K562 (cell line): Measurements from ENCODE around the gene ERBB4. TPM values are rescaled to one million over a fixed set of nuclear protein-coding genes. Genes with fewer than 3 reads are reported as not detected.

Experiments
- ATAC-seq: fragments of 200-7000 bp; cut with Tn5 transposase; 3 replicates; pipeline ENCODE4 v1.9.1; 2020; ENCODE audit warnings: moderate library complexity
- BruUV-seq: library from RNA; stranded (reverse); fragments of 400-500 nt; replicated peaks from 2 replicates; lab custom pipeline; 2021; lab: Mats Ljungman, UMichigan
- CTCF ChIA-PET: fragments of 300-600 bp; formaldehyde crosslinking; extraction: SDS; loops from one replicate; lab custom pipeline; 2021; ENCODE audit warnings: low intra/inter-chr PET ratio; lab: Yijun Ruan, JAX
- POLR2A ChIA-PET: fragments of 300-600, 350-650 bp; sonication (Branson Sonifier 250); formaldehyde crosslinking; extraction: SDS; loops from one replicate; lab custom pipeline; 2021; ENCODE audit warnings: antibody characterized with exemption, inconsistent platforms; lab: Yijun Ruan, JAX
- DNase-seq, 4 experiments: peaks; one replicate each; pipeline versions ENCODE4 v3.0.0 to v3.0.0-alpha.2; 2011 to 2018; ENCODE audit warnings: low spot score in 3 of 4, mixed read lengths in 3 of 4; ENCODE audit errors: extremely low read depth in 1 of 4
- FAIRE-seq: peaks from 2 replicates; lab custom pipeline; 2011; peaks lifted over from hg19 to GRCh38; lab: Jason Lieb, UNC
- H2AFZ ChIP-seq: 2 replicates; pipeline ENCODE4 v1.6.0; 2011; ENCODE audit warnings: low read depth, low read length, control low read depth, inconsistent platforms
- H3K27ac ChIP-seq: fragments of 200-600 bp; 3 replicates; pipeline ENCODE4 v1.8.0; 2011; ENCODE audit warnings: low read depth, mild to moderate bottlenecking, control low read depth, inconsistent platforms, low read length, moderate library complexity, mixed read lengths; ENCODE audit errors: extremely low read depth
- H3K27me3 ChIP-seq, 2 experiments: fragments of 300-600 bp in 1 of 2; 2 replicates in 1 of 2; 3 replicates in 1 of 2; pipeline versions ENCODE4 v1.6.0 to v1.8.0; 2011; ENCODE audit warnings: inconsistent platforms in 2 of 2, low read length in 2 of 2, mild to moderate bottlenecking in 1 of 2, mixed read lengths in 1 of 2, moderate library complexity in 1 of 2; ENCODE audit not compliant: control insufficient read depth in 2 of 2, insufficient read depth in 2 of 2
- H3K36me3 ChIP-seq: fragments of 300-600 bp; 3 replicates; pipeline ENCODE4 v1.8.0; 2011; ENCODE audit warnings: mild to moderate bottlenecking, low read length, inconsistent platforms; ENCODE audit not compliant: control insufficient read depth, insufficient read depth
- H3K4me1 ChIP-seq, 2 experiments: fragments of 200-600 bp in 1 of 2; replicated peaks in 1 of 2; 2 replicates in 1 of 2; 3 replicates in 1 of 2; pipeline versions ENCODE4 v1.5.1 to v1.8.0; 2011; ENCODE audit warnings: inconsistent platforms in 2 of 2, low read length in 2 of 2, mild to moderate bottlenecking in 1 of 2, mixed read lengths in 1 of 2, moderate library complexity in 1 of 2; ENCODE audit not compliant: control insufficient read depth in 2 of 2, insufficient read depth in 2 of 2
- H3K4me2 ChIP-seq: 2 replicates; pipeline ENCODE4 v1.6.1; 2011; ENCODE audit warnings: low read length, control low read depth, inconsistent platforms, mixed read lengths; ENCODE audit not compliant: insufficient read depth
- H3K4me3 ChIP-seq: fragments of 200-600 bp; sonication (generic), shearing (Covaris generic); 2 replicates; pipeline ENCODE4 v1.5.1; 2016; ENCODE audit warnings: control low read depth, inconsistent platforms
- H3K79me2 ChIP-seq: fragments of 200-600 bp; 3 replicates; pipeline ENCODE4 v1.8.0; 2011; ENCODE audit warnings: low read length, inconsistent platforms; ENCODE audit not compliant: control insufficient read depth, insufficient read depth
- H3K9ac ChIP-seq, 2 experiments: 2 replicates each; pipeline versions ENCODE4 v1.6.0 to v1.6.1; 2011; ENCODE audit warnings: low read depth in 2 of 2, low read length in 2 of 2, control low read depth in 1 of 2, inconsistent platforms in 1 of 2, mild to moderate bottlenecking in 1 of 2, mixed read lengths in 1 of 2; ENCODE audit not compliant: insufficient read depth in 1 of 2
- H3K9me1 ChIP-seq: one replicate; pipeline ENCODE4 v1.6.0; 2011; ENCODE audit warnings: inconsistent platforms, mild to moderate bottlenecking, low read length, moderate library complexity; ENCODE audit not compliant: control insufficient read depth, insufficient read depth
- H3K9me3 ChIP-seq: replicated peaks from 2 replicates; pipeline ENCODE4 v1.5.1; 2011; ENCODE audit warnings: low read depth, low read length, inconsistent platforms; ENCODE audit not compliant: control insufficient read depth, insufficient read depth
- H4K20me1 ChIP-seq: replicated peaks from 2 replicates; pipeline ENCODE4 v1.6.1; 2011; ENCODE audit warnings: low read length, inconsistent platforms, mixed read lengths; ENCODE audit not compliant: control insufficient read depth, insufficient read depth
- BCOR ChIP-seq: fragments of 450-650 bp; IDR thresholded peaks from 2 replicates; pipeline ENCODE4 v1.6.1; 2016
- MTA3 ChIP-seq: fragments of 450-650 bp; formaldehyde crosslinking; IDR thresholded peaks from 2 replicates; pipeline ENCODE4 v1.6.1; 2017; ENCODE audit warnings: mild to moderate bottlenecking, borderline replicate concordance
- XRCC4 ChIP-seq: IDR thresholded peaks from one replicate; pipeline ENCODE4 v1.6.1; 2011; ENCODE audit not compliant: insufficient read depth, insufficient read length; ENCODE audit errors: extremely low read depth
- ZNF212 ChIP-seq: fragments of 450-650 bp; formaldehyde crosslinking; IDR thresholded peaks from 2 replicates; pipeline ENCODE4 v1.4.0; 2020; ENCODE audit warnings: mild to moderate bottlenecking
- ZNF253 ChIP-seq: fragments of 250-450 bp; sonication (Bioruptor Pico); conservative IDR thresholded peaks from 2 replicates; pipeline ENCODE4 v1.6.1; 2021; ENCODE audit warnings: mild to moderate bottlenecking
- ZNF263 ChIP-seq: sonication (generic); formaldehyde crosslinking; IDR thresholded peaks from 2 replicates; pipeline ENCODE4 v1.8.0; 2022; ENCODE audit warnings: mild to moderate bottlenecking, missing genetic modification reagents, borderline replicate concordance
- WGBS: fragments of 100-300 bp; shearing (Covaris generic); methylation state at CpG from one replicate; pipeline ENCODE4 v1.1.6; 2016; ENCODE audit warnings: low coverage, mixed read lengths; ENCODE audit not compliant: insufficient coverage; ENCODE audit errors: missing lambda C conversion rate; 5-methylcytosine and 5-hydroxymethylcytosine counted together
- in situ Hi-C: fragments of 300-500 bp; cut with MboI; formaldehyde crosslinking; loops from 4 replicates; pipeline ENCODE4 v1.15.0; 2018; ENCODE audit warnings: inconsistent platforms, mixed read lengths
- intact Hi-C: fragments of 100-400 bp; cut with micrococcal nuclease; formaldehyde crosslinking; loops from 2 replicates; pipeline ENCODE4 v1.14.2; 2022
- polyA plus RNA-seq, 8 experiments: library from polyadenylated mRNA; depleted of rRNA in 4 of 8; stranded (reverse) in 5 of 8; unstranded in 3 of 8; fragments of >200 nt; fragmentation: Nextera tagmentation in 2 of 8; fragmentation: Illumina TruSeq in 1 of 8; extraction: Ambion mirVana in 2 of 8; extraction: Trizol in 1 of 8; gene quantifications; 2 replicates each; pipeline versions ENCODE4 v1.2.1 to v1.2.3, GENCODE V29; 2011 to 2014; ENCODE audit warnings: inconsistent platforms in 1 of 8, missing spikeins in 1 of 8
- total RNA-seq, 7 experiments: library from RNA; depleted of rRNA in 6 of 7; stranded (reverse); fragments of >200 nt in 6 of 7; fragmentation: Illumina TruSeq in 2 of 7; extraction: Trizol in 2 of 7; gene quantifications; 2 replicates each; pipeline versions ENCODE4 v1.2.1 to v1.2.3, GENCODE V29; 2011 to 2021; ENCODE audit warnings: low replicate concordance in 1 of 7

The ERBB4 gene
- total and polyA plus RNA-seq, 9 of the 15 experiments (the other 6 are each of a cell fraction or from before 2014, with no cell fraction given), result not detected

GRCh38 chr2:212387146-212387545, 151.5 kb downstream of the ERBB4 start:
- ChIA-PET POLR2A (no interaction called here), CTCF (no interaction called here)
- DNase-seq (no peak), FAIRE-seq (no peak), ATAC-seq (no peak)
- no TSS peak for BruUV-seq
- no peaks in the 10 kb centered on the region for H4K20me1 ChIP-seq
- in situ Hi-C loops, result no loop called here
- H3K27ac ChIP-seq, result no peak overlapping the region
- H3K9ac ChIP-seq, result no peak overlapping the region
- H2AFZ ChIP-seq, result no peak overlapping the region
- H3K4me1 ChIP-seq, result no peaks in the 10 kb centered on the region
- no peaks in the 10 kb centered on the region for H3K36me3 ChIP-seq
- no peak overlapping the region for H3K4me3 ChIP-seq
- H3K9me1 ChIP-seq, result no peaks in the 10 kb centered on the region
- 5% methylated on average over 4 of the region's 4 CpGs for WGBS
- no peak overlapping the region for H3K4me2 ChIP-seq
- no peak for TF ChIP-seq BCOR
- no peaks in the 10 kb centered on the region for H3K27me3 ChIP-seq
- H3K9me3 ChIP-seq, result no peaks in the 10 kb centered on the region
- H3K79me2 ChIP-seq, result no peaks in the 10 kb centered on the region
- intact Hi-C loops, result no loop called here

- ChIA-PET CTCF (no interaction called here), POLR2A (no interaction called here)
- no peak for TF ChIP-seq MTA3
- TF ChIP-seq ZNF212 (CRISPR knock-in tag), result no peak
- no peak for TF ChIP-seq XRCC4
- no peak for TF ChIP-seq ZNF253 (CRISPR knock-in tag)
- no peak for TF ChIP-seq ZNF263
- Histone ChIP-seq H3K9me3 (no peaks in the 10 kb centered on the region), H4K20me1 (no peaks in the 10 kb centered on the region), H2AFZ (no peak overlapping the region), H3K9ac (no peak overlapping the region), H3K4me3 (no peak overlapping the region), H3K79me2 (no peaks in the 10 kb centered on the region), H3K27me3 (no peaks in the 10 kb centered on the region), H3K4me2 (no peak overlapping the region), H3K4me1 (no peaks in the 10 kb centered on the region), H3K36me3 (no peaks in the 10 kb centered on the region), H3K27ac (no peak overlapping the region), H3K9me1 (no peaks in the 10 kb centered on the region)
- no peak for FAIRE-seq
- WGBS, result 0% methylated on average over 2 of the region's 2 CpGs
- in situ Hi-C loops, result no loop called here
- intact Hi-C loops, result no loop called here
- ATAC-seq, result no peak
- DNase-seq, result no peak
- BruUV-seq, result no TSS peak
Measured at GRCh38 chr2:212385241-212385640, 153.4 kb downstream of the ERBB4 start.
